Measurements from ENCODE around the gene PTBP3.

The PTBP3 gene

DNA sequence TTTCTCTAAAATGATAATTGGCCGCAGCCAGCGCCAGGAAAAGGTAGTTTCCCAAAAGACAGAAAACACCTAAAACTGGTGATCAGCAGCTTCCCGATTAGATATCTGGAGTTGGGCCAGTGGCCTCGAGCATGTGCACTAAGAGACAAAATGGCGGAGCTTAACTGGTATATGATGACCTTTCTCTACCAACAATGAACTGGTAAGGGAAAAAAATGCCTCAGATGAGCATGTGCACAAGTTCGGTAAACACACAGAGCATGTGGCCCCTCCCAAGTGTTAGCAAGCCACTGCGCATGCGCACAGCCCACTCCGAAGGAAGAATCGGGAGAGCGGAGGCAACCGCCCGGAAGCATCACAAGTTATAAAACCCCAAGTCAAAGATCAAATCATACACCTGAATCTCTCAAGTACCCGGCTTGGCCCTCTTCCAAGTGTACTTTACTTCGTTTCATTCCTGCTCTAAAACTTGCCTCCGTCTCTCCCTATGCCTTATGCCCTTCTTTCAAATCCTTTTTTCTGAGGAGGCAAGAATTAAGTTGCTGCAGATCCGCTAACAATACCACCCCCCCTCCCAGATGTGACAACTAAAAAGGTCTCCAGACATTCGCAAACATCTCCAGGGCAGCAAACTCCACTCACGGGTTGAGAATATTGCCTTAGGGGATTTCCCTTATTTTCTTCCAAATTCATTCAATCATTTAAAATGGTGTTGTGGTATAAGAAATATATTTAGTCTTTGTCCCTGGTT, 15.0 kb upstream of the PTBP3 start:
- in situ Hi-C loops (cut with MboI; ENCODE audit: low sequenced_read_pairs, unreplicated experiment), result no loop called here
- TF ChIP-seq, protein P1, sequence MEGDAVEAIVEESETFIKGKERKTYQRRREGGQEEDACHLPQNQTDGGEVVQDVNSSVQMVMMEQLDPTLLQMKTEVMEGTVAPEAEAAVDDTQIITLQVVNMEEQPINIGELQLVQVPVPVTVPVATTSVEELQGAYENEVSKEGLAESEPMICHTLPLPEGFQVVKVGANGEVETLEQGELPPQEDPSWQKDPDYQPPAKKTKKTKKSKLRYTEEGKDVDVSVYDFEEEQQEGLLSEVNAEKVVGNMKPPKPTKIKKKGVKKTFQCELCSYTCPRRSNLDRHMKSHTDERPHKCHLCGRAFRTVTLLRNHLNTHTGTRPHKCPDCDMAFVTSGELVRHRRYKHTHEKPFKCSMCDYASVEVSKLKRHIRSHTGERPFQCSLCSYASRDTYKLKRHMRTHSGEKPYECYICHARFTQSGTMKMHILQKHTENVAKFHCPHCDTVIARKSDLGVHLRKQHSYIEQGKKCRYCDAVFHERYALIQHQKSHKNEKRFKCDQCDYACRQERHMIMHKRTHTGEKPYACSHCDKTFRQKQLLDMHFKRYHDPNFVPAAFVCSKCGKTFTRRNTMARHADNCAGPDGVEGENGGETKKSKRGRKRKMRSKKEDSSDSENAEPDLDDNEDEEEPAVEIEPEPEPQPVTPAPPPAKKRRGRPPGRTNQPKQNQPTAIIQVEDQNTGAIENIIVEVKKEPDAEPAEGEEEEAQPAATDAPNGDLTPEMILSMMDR (IDR thresholded peaks at IDR 0.05; ENCODE audit: borderline replicate concordance, control extremely low read depth, extremely low read depth, insufficient read depth, missing control alignments), result no peak
- DNase-seq (ENCODE audit: low spot score), result peak; percentile 50

DNA sequence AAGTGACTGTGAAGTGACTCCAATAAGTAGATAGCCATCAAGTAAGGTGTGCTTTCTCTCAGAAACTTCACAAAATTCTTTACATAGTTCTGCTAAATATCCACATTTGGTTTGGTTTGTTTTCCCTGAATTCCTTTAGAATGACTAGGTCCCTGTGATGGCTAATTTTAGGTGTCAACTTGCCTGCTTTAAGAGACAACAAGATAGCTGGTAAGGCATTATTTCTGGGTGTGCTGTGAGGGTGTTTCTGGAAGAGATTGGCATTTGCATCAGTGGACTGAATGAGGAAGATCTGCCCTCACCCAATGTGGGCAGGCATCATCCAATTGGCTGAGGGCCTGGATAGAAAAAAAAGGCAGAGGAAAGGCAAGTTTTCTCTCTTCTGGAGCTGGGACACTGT, 8.3 kb upstream of the PTBP3 start:
- no peak for DNase-seq (ENCODE audit: low spot score)
- TF ChIP-seq, protein P1 (IDR thresholded peaks at IDR 0.05; ENCODE audit: borderline replicate concordance, control extremely low read depth, extremely low read depth, insufficient read depth, missing control alignments), result no peak
- in situ Hi-C loops (cut with MboI; ENCODE audit: low sequenced_read_pairs, unreplicated experiment), result no loop called here

DNA sequence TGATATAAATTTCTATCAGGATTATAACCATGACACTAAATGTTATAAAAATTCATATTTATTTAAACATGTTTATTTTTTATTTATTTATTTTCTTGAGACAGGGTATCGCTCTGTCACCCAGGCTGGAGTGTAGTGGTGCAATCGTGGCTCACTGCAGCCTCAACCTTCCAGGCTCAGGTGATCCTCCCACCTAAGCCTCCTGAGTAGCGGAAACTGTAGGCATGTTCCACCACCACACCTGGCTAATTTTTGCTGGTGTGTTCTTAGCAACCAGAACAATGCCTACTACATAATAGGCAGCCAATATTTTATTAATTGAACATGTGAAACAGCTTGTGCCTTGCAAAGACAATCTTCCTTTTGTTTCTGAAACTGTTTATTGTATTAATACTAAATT, 6.5 kb upstream of the PTBP3 start:
- TF ChIP-seq, protein P1 (IDR thresholded peaks at IDR 0.05; ENCODE audit: borderline replicate concordance, control extremely low read depth, extremely low read depth, insufficient read depth, missing control alignments), result no peak
- in situ Hi-C loops (cut with MboI; ENCODE audit: low sequenced_read_pairs, unreplicated experiment), result no loop called here
- DNase-seq (ENCODE audit: low spot score), result no peak

DNA sequence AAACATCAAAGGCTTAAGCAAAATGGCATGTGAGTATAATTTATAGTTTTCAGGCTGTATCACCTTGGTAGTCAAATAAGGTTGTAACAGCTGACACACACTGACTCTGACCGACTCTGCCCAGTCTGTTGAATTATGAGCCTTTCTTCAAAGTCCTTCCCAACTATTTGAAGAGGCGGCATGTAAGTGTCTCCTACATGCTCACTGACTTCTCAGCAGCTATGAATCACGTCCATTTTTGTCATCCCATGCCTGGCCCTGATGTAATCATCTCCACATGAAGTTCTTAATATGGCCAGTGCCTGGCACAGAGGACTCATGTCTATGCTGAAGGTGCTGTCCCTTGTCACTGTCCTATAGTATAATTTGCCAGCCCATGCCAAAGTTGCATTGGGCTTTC, 5.1 kb upstream of the PTBP3 start:
- in situ Hi-C loops (cut with MboI; ENCODE audit: low sequenced_read_pairs, unreplicated experiment), result no loop called here

DNA sequence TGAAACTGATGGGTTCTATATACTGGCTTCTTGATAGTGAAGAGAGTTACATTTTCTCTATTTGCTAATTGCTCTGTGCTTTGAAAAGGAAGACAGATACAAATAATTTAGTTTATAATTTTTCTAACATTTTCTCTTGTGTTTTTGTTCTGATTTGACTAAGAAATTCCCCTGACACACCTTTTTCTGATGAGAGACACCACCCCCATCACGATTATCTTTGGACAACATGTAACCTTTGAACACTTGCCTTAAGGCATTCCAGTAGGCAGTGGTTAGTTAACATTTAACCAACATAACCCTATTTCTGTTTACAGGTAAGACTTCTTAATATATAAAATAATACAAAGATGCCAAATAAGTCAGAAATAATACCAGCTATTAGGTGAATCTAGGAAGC, 4.1 kb upstream of the PTBP3 start:
- TF ChIP-seq, protein P1 (IDR thresholded peaks at IDR 0.05; ENCODE audit: borderline replicate concordance, control extremely low read depth, extremely low read depth, insufficient read depth, missing control alignments), result no peak
- no peak for DNase-seq (ENCODE audit: low spot score)
- in situ Hi-C loops (cut with MboI; ENCODE audit: low sequenced_read_pairs, unreplicated experiment), result no loop called here

More for the DNA sequence above, 5.1 kb upstream of the PTBP3 start:
- DNase-seq (ENCODE audit: low spot score), result no peak
- TF ChIP-seq, protein P1 (IDR thresholded peaks at IDR 0.05; ENCODE audit: borderline replicate concordance, control extremely low read depth, extremely low read depth, insufficient read depth, missing control alignments), result no peak

DNA sequence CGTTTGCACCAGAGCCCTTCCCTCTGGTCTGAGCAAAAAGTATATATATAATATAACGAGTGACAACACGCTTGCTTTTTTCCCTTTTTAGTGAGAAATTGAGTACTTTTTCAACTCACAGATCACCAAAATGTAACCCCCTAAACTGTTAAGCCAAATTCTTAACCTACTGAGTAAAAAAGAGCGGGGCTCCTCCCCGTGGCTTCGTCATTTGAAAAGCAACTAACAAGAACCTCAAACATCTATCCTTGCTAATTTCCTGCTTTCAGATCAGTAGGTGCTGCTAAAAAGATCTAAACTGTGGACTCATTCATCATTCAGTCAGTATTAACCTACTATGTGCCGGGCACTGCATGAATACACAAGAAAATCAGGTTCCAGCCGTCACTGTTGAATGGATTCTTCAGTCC, 1.0 kb upstream of the PTBP3 start:
- TF ChIP-seq, protein P1 (IDR thresholded peaks at IDR 0.05; ENCODE audit: borderline replicate concordance, control extremely low read depth, extremely low read depth, insufficient read depth, missing control alignments), result no peak
- in situ Hi-C loops (cut with MboI; ENCODE audit: low sequenced_read_pairs, unreplicated experiment), result no loop called here
- DNase-seq (ENCODE audit: low spot score), result peak; percentile 41

All from GM13976 (cell line).